DOHH2 (cell line): ENCODE data around the gene DCAF4L1.
A peak's percentile ranks its signal among the peaks of the same experiment; 100 is the strongest.

Experiments used
- EZH2phosphoT487 ChIP-seq: fragments of 200-600 bp; sonication (generic); IDR thresholded peaks from 2 replicates; pipeline ENCODE4 v1.6.1; 2017; ENCODE audit warnings: borderline replicate concordance, mild to moderate bottlenecking, antibody characterized with exemption, low read length, moderate library complexity, mixed read lengths
- TF ChIP-seq, protein P1 (sequence below): fragments of 200-600 bp; sonication (generic); IDR thresholded peaks from one replicate; pipeline ENCODE4 v1.5.1; 2014; ENCODE audit warnings: antibody characterized with exemption, mild to moderate bottlenecking, low read depth, low read length; ENCODE audit not compliant: poor library complexity, severe bottlenecking

- TF ChIP-seq, protein P1, sequence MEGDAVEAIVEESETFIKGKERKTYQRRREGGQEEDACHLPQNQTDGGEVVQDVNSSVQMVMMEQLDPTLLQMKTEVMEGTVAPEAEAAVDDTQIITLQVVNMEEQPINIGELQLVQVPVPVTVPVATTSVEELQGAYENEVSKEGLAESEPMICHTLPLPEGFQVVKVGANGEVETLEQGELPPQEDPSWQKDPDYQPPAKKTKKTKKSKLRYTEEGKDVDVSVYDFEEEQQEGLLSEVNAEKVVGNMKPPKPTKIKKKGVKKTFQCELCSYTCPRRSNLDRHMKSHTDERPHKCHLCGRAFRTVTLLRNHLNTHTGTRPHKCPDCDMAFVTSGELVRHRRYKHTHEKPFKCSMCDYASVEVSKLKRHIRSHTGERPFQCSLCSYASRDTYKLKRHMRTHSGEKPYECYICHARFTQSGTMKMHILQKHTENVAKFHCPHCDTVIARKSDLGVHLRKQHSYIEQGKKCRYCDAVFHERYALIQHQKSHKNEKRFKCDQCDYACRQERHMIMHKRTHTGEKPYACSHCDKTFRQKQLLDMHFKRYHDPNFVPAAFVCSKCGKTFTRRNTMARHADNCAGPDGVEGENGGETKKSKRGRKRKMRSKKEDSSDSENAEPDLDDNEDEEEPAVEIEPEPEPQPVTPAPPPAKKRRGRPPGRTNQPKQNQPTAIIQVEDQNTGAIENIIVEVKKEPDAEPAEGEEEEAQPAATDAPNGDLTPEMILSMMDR: peak; percentile 21
- no peak for TF ChIP-seq EZH2phosphoT487
These were observed 13.0 kb downstream of the DCAF4L1 start for GRCh38 chr4:41994461-41994985.
